GM18526 (cell line): ENCODE data around the gene NAV2.

Experiments
- POLR2A ChIP-seq: IDR thresholded peaks from 3 replicates; pipeline ENCODE4 v1.6.1; 2011; ENCODE audit not compliant: insufficient read length; ENCODE audit errors: extremely low read depth

NAV2 gene

GRCh38 chr11:19816817-19817216 is 104.2 kb downstream of the NAV2 start:
- no peak for TF ChIP-seq POLR2A

GRCh38 chr11:19817265-19817851 is 104.7 kb downstream of the NAV2 start:
- TF ChIP-seq POLR2A, result no peak

- TF ChIP-seq POLR2A, result no peak
Observed at GRCh38 chr11:19817870-19818269, 105.2 kb downstream of the NAV2 start.

DNA sequence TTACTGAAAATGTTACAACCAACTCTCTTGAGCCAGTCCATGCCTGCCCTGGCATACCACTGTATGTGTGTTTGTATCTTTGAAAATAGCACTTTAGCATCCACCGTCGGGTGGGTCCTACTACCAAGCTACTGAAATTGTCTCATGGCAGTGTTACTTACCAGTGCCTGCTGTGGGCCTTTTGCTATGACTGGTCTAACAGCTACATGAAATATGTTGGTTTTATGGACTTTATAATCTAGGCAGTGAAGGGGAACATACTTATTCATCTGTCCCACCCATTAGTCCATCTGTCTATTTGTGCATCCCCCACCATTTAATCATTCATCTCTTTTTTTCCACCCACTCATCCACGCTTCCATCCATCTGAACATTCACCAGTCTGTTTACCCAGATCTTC is 106.0 kb downstream of the NAV2 start:
- TF ChIP-seq POLR2A, result no peak

DNA sequence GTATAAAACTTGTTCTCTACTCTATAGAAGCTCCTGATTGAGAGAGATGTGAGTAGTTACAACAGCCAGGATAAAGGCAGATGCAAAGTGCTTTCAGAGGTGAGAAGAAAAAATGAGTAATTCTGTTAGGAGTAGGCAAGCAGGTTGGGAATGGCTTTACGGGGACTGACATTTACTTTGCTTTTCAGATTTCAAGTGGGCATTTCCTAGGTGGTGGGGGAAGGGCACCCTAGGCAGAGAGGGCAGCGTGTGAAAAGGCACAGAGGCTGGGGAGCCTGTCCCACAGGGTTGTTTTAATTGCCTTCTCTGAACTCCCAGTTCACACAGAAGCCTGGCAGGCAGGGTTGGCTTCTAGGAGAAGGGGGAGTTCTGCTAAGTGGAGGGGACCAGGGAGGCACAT is 106.5 kb downstream of the NAV2 start:
- TF ChIP-seq POLR2A, result no peak

DNA sequence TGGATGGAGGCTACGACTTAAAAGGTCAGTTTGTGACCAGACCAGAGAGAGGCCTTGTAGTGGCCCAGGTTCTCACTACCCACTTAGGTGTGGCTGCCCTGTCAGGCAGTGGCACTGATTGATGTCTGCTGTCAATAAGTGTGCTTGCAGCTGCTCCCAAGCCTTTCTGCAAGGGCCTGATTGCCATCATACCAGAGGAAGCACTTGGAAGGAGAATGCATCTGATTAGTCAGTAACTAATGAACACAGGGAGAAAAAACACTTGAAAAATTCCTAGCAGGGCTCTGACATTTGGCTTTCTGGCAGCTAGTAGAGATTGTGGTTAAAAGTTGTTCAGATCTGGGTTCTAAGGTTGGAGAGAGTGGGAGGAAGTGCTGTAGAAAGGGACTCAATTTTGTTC is 107.5 kb downstream of the NAV2 start:
- no peak for TF ChIP-seq POLR2A

DNA sequence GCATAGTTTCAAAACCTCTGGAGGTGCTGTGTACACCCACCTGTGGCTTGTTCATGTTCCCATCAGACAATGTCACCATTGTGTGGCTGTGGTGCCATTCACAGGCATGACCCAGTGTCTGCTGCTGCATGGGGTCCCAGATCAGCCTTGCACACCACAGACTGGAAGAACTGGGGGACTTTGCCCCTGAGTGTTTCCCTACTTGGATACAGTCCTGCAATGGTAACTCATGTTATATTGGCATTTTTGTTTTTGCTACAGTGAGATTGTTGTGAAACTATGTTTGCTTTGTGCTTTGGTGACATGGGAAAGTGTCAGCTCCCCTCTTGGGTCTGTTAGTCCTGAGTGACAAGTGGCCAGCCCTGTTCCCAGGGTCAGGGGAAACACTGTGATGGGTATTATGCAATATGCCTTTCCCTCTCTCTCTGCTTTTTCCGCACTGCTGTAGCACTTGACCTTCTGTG is 108.8 kb downstream of the NAV2 start:
- no peak for TF ChIP-seq POLR2A

- no peak for TF ChIP-seq POLR2A
Observed at GRCh38 chr11:19821993-19822392, 109.4 kb downstream of the NAV2 start.

DNA sequence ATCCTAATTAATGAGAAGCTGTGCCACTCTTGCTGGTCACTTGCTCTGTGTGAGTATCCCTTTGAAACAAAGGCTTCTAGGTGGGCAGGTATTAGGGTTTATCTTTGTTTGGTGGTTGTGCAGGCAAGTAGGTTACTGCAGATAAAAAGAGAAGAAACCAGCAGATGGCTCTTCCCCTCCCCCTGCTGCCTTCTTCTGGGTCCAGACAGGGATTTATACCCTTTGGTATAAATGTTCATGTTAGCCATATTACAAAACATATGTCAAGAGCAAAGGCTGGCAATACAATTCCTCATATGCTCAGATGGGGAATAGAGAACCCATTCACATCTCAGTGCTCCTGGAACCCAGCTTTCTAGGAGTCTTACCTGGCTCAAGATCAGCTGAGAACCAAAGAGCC is 109.9 kb downstream of the NAV2 start:
- no peak for TF ChIP-seq POLR2A

DNA sequence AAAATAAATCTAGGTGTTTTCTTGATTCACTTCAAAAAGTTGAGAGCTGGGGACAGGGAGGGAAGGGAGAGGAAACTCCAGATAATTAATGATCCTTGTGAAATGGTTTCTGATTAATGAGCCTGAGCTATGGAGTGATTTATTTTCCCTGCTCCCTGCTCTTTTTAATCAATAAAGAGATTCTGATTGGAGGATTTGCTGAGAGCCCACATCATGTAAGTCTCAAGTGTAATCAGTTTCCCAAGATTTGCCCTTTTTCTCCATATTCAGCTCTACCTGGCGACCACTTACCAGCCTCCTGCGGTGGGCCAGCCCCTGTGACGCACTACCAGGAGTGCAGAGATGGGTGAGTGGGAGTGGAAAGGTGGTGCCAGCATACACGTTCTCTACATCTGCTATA is 114.0 kb downstream of the NAV2 start:
- TF ChIP-seq POLR2A, result no peak

- TF ChIP-seq POLR2A, result no peak
Observed at GRCh38 chr11:19827399-19828135, 114.9 kb downstream of the NAV2 start.

GRCh38 chr11:19828382-19829108 is 115.9 kb downstream of the NAV2 start:
- no peak for TF ChIP-seq POLR2A

DNA sequence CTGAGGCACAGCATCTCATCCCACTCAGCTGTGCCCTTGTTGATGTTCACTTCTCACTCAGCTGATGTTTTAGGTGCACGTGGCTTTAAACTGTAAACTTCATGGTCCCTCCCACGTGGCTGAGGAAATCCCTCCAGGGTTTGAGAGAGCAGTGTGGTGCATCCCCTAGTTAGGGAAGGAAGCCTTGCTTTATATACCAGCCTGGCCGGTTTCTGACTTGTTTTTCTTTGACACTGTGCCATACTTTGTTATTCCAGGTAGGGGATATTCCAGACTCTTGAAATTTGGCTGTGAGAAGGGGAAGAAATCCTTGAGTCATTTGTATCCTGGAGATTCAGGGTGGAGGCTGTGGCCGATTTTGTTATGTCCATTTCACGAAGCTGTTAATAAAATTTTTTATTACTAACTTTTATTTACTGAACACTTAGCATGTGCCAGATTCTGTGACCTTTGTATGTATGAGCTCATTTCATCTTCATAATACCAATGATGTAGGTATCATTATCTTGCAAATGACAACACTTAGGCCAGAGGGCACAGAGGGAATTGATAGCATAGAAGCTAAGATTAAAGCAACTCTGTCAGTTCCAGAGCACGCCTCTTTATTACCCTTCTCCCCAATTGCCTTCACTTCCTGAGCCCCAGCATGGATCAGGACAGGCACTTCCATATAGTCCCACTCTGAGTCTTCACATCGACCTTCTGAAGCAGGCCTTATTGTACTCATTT is 116.6 kb downstream of the NAV2 start:
- TF ChIP-seq POLR2A, result no peak

DNA sequence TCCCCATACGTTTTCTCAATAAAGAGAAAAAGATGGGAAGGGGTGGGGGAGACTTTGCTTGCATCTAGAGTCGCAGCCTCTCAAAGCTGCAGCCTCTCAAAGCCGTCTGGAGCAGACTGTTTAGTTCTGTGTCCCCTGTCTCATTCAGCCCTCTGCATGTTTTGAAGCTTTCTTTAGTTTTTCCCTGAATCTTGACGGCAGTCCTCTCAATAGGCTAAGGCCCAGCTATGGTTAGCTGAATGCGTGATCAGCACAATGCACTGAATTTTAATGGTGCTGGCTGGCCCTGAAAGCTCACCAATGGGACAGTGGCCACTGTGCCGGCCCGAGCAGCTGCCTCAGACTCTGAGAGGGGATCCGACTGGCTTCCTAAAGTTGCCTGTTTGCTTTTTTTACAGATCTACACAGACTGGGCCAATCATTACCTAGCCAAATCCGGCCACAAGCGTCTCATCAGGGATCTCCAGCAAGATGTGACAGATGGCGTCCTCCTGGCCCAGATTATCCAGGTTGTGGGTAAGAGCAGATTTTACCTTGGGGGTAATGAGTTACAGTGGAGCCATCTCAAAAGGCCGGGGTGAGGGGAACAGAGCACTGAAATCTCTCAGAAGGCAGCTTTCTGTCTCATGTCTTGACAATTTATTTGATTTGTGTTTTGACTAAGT is 119.6 kb downstream of the NAV2 start:
- TF ChIP-seq POLR2A, result no peak

- no peak for TF ChIP-seq POLR2A
Observed at GRCh38 chr11:19832901-19833300, 120.3 kb downstream of the NAV2 start.
